Testis (tissue), 2 donors: ENCODE data around the gene ANKS1B.

ENCODE experiments used
- CTCF ChIP-seq, 3 experiments: fragments of 450-650 bp in 2 of 3; fragments of 200-600 bp in 1 of 3; sonication (generic) in 1 of 3; IDR thresholded peaks; one replicate each; pipeline ENCODE4 v1.5.1; 2016 to 2019; ENCODE audit warnings: antibody characterized with exemption in 3 of 3, mild to moderate bottlenecking in 2 of 3, moderate library complexity in 1 of 3
- POLR2A ChIP-seq: fragments of 450-650 bp; IDR thresholded peaks from one replicate; pipeline ENCODE4 v1.6.1; 2017; ENCODE audit warnings: antibody characterized with exemption, mild to moderate bottlenecking, moderate library complexity

DNA sequence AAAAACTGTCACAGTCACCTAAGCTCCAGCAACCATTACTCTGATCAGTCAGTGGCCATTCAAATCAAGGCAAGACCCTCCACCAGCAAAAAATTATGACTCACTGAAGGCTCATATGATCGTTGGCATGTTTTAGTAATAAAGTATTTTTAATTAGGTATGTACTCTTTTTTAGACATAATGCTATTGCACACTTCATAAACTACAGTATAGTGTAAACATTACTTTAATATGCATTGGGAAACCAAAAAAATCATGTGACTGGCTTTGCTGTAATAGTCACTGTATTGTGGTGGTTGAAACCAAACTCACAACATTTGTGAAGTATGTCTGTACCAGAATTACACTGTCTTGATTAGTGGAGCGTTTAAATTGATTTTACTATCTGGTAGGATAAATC lies 471.7 kb downstream of the ANKS1B start:
- no peak for TF ChIP-seq CTCF (IDR thresholded peaks at IDR 0.05)
- TF ChIP-seq POLR2A, result no peak
